Loucy (cell line): ENCODE measurements around the gene SLC6A6.

Experiments
- H2AFZ ChIP-seq: fragments of 200-600 bp; sonication (generic); 2 replicates; pipeline ENCODE4 v1.6.0; 2016; ENCODE audit warnings: antibody characterized with exemption, mild to moderate bottlenecking, low read length, moderate library complexity
- H3F3A ChIP-seq: fragments of 200-600 bp; 2 replicates; pipeline ENCODE4 v1.6.0; 2016; ENCODE audit warnings: antibody characterized with exemption, low read depth, mild to moderate bottlenecking
- H3K27me3 ChIP-seq: fragments of 200-600 bp; sonication (generic); 2 replicates; pipeline ENCODE4 v1.6.1; 2014; ENCODE audit warnings: low read length, mild to moderate bottlenecking; ENCODE audit not compliant: insufficient read depth, poor library complexity, severe bottlenecking
- H3K36me3 ChIP-seq: fragments of 200-600 bp; sonication (generic); 2 replicates; pipeline ENCODE4 v1.6.1; 2016; ENCODE audit warnings: low read length; ENCODE audit not compliant: insufficient read depth
- H3K4me1 ChIP-seq: fragments of 200-600 bp; sonication (generic); 2 replicates; pipeline ENCODE4 v1.5.1; 2014; ENCODE audit warnings: low read length, mild to moderate bottlenecking; ENCODE audit not compliant: insufficient read depth, poor library complexity, severe bottlenecking
- H3K4me2 ChIP-seq: fragments of 200-600 bp; sonication (generic); 2 replicates; pipeline ENCODE4 v1.6.0; 2014; ENCODE audit warnings: antibody characterized with exemption, low read length, low read depth, mild to moderate bottlenecking; ENCODE audit not compliant: poor library complexity, severe bottlenecking
- H3K4me3 ChIP-seq: fragments of 200-600 bp; sonication (generic); 2 replicates; pipeline ENCODE4 v1.5.1; 2014; ENCODE audit warnings: low read length, mild to moderate bottlenecking, mixed read lengths; ENCODE audit not compliant: poor library complexity, severe bottlenecking
- H3K79me2 ChIP-seq: fragments of 200-600 bp; sonication (generic); 2 replicates; pipeline ENCODE4 v1.6.1; 2014; ENCODE audit warnings: low read length; ENCODE audit not compliant: insufficient read depth
- H3K9ac ChIP-seq: fragments of 200-600 bp; sonication (generic); 2 replicates; pipeline ENCODE4 v1.6.0; 2014; ENCODE audit warnings: mild to moderate bottlenecking, low read depth, low read length, moderate library complexity; ENCODE audit not compliant: poor library complexity, severe bottlenecking
- H3K9me2 ChIP-seq: fragments of 200-600 bp; sonication (generic); replicated peaks from 2 replicates; pipeline ENCODE4 v1.6.1; 2016; ENCODE audit warnings: low read depth, low read length, mixed read lengths
- H3K9me3 ChIP-seq: fragments of 200-600 bp; sonication (generic); 2 replicates; pipeline ENCODE4 v1.6.1; 2014; ENCODE audit warnings: mild to moderate bottlenecking, antibody characterized with exemption, low read length, low read depth; ENCODE audit not compliant: insufficient read depth
- H4K20me1 ChIP-seq: fragments of 200-600 bp; sonication (generic); 2 replicates; pipeline ENCODE4 v1.6.0; 2014; ENCODE audit warnings: antibody characterized with exemption, low read length, mild to moderate bottlenecking; ENCODE audit not compliant: insufficient read depth, poor library complexity, severe bottlenecking
- EZH2phosphoT487 ChIP-seq: fragments of 200-600 bp; IDR thresholded peaks from 2 replicates; pipeline ENCODE4 v1.6.1; 2018; ENCODE audit warnings: antibody characterized with exemption, mild to moderate bottlenecking, moderate library complexity, borderline replicate concordance
- TF ChIP-seq, protein P1 (sequence below): fragments of 200-600 bp; sonication (generic); conservative IDR thresholded peaks from 2 replicates; pipeline ENCODE4 v1.5.1; 2014; ENCODE audit warnings: mild to moderate bottlenecking, antibody characterized with exemption, low read length

SLC6A6 gene

DNA sequence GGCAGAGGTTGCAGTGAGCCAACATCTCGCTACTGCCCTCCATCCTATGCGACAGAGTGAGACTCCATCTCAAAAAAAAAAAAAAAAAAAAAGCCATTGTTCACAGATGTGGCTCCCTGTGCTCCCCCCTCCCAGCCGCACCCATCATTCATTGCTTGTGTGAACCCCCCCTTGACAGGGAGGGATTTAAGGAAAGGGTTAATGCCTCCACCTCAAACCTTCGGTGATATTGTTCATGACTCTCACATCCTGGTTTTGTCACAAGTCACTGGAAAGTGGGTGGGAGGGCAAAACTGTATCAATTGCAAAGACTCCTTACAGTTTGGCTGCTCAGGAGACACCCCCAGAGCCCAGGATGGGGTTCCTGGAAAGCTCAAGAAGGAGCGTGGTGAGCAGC lies 7.7 kb downstream of the SLC6A6 start:
- H3K4me3 ChIP-seq = peak overlapping the region; percentile 59
- H3K9me2 ChIP-seq = no peaks in the 10 kb centered on the region
- no peak overlapping the region for H2AFZ ChIP-seq
- no peaks in the 10 kb centered on the region for H3F3A ChIP-seq
- peak overlapping the region; percentile 75 for H3K9ac ChIP-seq
- peaks cover 16% of the 10 kb centered on the region for H4K20me1 ChIP-seq
- H3K79me2 ChIP-seq = peaks cover 77% of the 10 kb centered on the region
- H3K27me3 ChIP-seq = no peaks in the 10 kb centered on the region
- peak overlapping the region; percentile 74 for H3K4me2 ChIP-seq
- H3K4me1 ChIP-seq = peaks cover 46% of the 10 kb centered on the region
- no peaks in the 10 kb centered on the region for H3K36me3 ChIP-seq
- no peaks in the 10 kb centered on the region for H3K9me3 ChIP-seq
- TF ChIP-seq EZH2phosphoT487 = no peak
- TF ChIP-seq, protein P1, sequence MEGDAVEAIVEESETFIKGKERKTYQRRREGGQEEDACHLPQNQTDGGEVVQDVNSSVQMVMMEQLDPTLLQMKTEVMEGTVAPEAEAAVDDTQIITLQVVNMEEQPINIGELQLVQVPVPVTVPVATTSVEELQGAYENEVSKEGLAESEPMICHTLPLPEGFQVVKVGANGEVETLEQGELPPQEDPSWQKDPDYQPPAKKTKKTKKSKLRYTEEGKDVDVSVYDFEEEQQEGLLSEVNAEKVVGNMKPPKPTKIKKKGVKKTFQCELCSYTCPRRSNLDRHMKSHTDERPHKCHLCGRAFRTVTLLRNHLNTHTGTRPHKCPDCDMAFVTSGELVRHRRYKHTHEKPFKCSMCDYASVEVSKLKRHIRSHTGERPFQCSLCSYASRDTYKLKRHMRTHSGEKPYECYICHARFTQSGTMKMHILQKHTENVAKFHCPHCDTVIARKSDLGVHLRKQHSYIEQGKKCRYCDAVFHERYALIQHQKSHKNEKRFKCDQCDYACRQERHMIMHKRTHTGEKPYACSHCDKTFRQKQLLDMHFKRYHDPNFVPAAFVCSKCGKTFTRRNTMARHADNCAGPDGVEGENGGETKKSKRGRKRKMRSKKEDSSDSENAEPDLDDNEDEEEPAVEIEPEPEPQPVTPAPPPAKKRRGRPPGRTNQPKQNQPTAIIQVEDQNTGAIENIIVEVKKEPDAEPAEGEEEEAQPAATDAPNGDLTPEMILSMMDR = no peak

- no peak for TF ChIP-seq EZH2phosphoT487
- TF ChIP-seq, protein P1 = no peak
- Histone ChIP-seq H3F3A (no peaks in the 10 kb centered on the region), H3K4me1 (peaks cover 41% of the 10 kb centered on the region), H3K79me2 (peaks cover 73% of the 10 kb centered on the region), H3K9me3 (no peaks in the 10 kb centered on the region), H3K9me2 (no peaks in the 10 kb centered on the region), H3K27me3 (no peaks in the 10 kb centered on the region), H3K36me3 (no peaks in the 10 kb centered on the region), H2AFZ (no peak overlapping the region), H3K4me2 (peak overlapping the region; percentile 74), H4K20me1 (peaks cover 11% of the 10 kb centered on the region), H3K4me3 (peak overlapping the region; percentile 59), H3K9ac (peak overlapping the region; percentile 75)
These were observed 8.2 kb downstream of the SLC6A6 start for GRCh38 chr3:14410503-14411165.

DNA sequence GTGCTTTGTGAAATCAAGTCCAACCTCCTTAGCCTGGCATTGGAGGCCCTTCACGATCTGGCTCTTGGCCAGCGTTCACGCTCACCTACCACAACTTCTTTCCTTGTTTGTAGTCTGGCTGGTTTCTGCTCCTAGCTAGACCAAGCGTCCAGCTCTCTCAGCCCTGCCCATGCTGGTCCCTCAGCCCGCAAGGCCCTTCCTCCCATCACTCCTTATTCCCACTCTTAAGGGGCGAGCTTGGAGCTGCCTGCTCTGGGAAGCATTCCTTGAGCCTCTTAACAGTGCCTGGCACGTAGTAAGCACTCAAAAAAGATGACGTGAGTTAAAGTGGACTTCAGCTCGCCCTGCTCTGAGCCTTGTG lies 8.7 kb downstream of the SLC6A6 start:
- Histone ChIP-seq H3F3A (no peaks in the 10 kb centered on the region), H3K9me2 (no peaks in the 10 kb centered on the region), H4K20me1 (peaks cover 9% of the 10 kb centered on the region), H3K4me3 (no peak overlapping the region), H3K79me2 (peaks cover 68% of the 10 kb centered on the region), H3K36me3 (no peaks in the 10 kb centered on the region; the same call in 1 of the 2 replicates), H2AFZ (no peak overlapping the region), H3K4me1 (peaks cover 36% of the 10 kb centered on the region), H3K9me3 (no peaks in the 10 kb centered on the region), H3K4me2 (peak overlapping the region; percentile 74), H3K9ac (peak overlapping the region; percentile 26), H3K27me3 (no peaks in the 10 kb centered on the region)
- TF ChIP-seq, protein P1 = no peak
- TF ChIP-seq EZH2phosphoT487 = no peak
